ENCODE data around the gene PHOSPHO2.

DNA sequence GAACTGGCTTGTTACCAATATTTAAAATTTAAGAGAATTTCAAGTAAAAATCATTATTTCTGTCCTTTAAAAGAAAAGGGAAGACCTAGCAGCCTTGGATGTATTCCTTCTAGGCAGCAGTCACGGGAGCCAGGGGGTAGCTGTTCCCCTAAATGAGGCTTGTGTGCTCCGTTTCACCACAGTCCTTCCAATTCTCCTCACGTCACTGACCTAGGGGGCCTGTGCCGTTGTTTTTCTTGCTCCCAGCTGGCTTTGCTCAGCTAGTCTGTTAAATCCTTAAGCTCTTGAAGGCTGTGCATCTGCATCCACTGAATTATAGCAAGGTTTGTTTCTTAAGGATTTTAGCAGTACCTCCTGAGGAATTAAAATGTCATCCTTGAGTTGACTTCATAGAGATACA lies 49.3 kb downstream of the PHOSPHO2 start:
- TF ChIP-seq, protein P1, sequence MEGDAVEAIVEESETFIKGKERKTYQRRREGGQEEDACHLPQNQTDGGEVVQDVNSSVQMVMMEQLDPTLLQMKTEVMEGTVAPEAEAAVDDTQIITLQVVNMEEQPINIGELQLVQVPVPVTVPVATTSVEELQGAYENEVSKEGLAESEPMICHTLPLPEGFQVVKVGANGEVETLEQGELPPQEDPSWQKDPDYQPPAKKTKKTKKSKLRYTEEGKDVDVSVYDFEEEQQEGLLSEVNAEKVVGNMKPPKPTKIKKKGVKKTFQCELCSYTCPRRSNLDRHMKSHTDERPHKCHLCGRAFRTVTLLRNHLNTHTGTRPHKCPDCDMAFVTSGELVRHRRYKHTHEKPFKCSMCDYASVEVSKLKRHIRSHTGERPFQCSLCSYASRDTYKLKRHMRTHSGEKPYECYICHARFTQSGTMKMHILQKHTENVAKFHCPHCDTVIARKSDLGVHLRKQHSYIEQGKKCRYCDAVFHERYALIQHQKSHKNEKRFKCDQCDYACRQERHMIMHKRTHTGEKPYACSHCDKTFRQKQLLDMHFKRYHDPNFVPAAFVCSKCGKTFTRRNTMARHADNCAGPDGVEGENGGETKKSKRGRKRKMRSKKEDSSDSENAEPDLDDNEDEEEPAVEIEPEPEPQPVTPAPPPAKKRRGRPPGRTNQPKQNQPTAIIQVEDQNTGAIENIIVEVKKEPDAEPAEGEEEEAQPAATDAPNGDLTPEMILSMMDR (conservative IDR thresholded peaks at IDR 0.05; ENCODE audit: low read depth, low read length) = no peak
- no peak for TF ChIP-seq EZH2 (IDR thresholded peaks at IDR 0.05; ENCODE audit: borderline replicate concordance, low read depth, low read length, poor library complexity, severe bottlenecking)
